ENCODE measurements around the gene AFMID.

DNA sequence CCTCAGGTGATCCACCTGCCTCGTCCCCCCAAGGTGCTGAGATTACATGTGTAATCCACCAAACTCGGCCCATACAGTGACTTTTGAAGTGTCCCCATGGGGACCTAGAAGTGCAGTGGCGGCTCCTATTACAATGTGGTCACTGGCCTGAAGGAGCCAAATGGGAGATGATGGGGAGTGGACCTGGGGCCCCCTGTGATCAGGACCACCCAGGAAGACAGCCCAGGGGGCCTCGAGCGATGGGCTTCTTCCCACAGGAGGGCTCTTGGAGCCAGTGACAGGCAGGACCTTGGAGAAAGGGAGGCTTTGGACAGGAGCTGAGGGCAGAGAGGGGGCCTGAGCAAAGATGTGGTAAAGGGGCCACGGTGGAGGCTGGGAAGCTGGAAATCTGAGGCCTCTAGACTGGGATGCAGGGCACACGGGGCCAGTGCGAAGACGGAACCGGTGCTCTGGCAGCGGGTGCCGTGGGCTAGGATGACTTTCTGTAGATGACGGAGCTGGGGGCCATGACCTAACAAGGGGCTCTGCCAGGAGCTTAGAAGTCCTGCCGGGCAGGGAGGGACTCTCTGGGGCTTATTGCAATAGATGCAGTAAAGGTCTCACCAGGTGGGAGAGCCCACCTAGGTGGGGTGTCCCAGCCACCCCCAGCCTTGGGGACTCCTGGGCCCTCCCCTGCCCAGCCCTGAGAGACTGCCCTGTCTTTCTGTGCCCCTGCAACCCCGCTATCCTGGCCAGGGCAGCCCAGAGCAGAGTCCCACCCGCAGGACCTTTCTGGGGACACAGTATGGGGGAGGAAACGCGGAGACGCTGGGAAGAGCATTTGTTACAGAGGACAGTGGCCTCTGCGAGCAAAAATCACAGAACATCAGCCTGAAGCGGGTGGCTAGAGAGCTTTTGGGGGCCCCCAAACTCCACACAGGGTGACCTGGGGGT is 43.7 kb upstream of the AFMID start:
- no peak for TF ChIP-seq CTCF (IDR thresholded peaks at IDR 0.05; ENCODE audit: poor library complexity)
- TF ChIP-seq EZH2 (IDR thresholded peaks at IDR 0.05; ENCODE audit: borderline replicate concordance), result no peak
- TF ChIP-seq EZH2phosphoT487 (IDR thresholded peaks at IDR 0.05; ENCODE audit: low read depth, severe bottlenecking, unreplicated experiment), result no peak
